Right lobe of liver (tissue), 6 donors: ENCODE data around the gene PRRG4. TPM values are rescaled to one million over a fixed set of nuclear protein-coding genes. Genes with fewer than 3 reads are reported as not detected.
"Not testable (repeated sequence)": the region's sequence is repeated elsewhere in the genome, so short reads cannot be mapped to it uniquely, and the experiment has no call there.

ENCODE experiments used
- ATAC-seq, 4 donors: fragments of 200-7000 bp; cut with Tn5 transposase; one replicate each; pipeline ENCODE4 v1.9.1; 2020; ENCODE audit warnings: mild to moderate bottlenecking in 4 of 4, moderate library complexity in 4 of 4
- DNase-seq, 3 donors: peaks; one replicate each; pipeline ENCODE4 v3.0.0-alpha.2; 2020
- H3K27ac ChIP-seq, 3 donors: fragments of 200-600 bp; one replicate each; pipeline ENCODE4 v1.8.0; 2022
- H3K27me3 ChIP-seq, 2 donors: fragments of 200-600 bp; one replicate each; pipeline ENCODE4 v1.8.0; 2022
- H3K36me3 ChIP-seq, 4 donors: fragments of 200-600 bp; sonication (generic) in 1 of 4; one replicate each; pipeline versions ENCODE4 v1.5.1 to v1.8.0; 2017 to 2022; ENCODE audit warnings: control low read depth in 1 of 4
- H3K4me1 ChIP-seq, 4 donors: fragments of 200-600 bp; sonication (generic) in 1 of 4; one replicate each; pipeline versions ENCODE4 v1.5.1 to v1.8.0; 2017 to 2022; ENCODE audit warnings: control low read depth in 1 of 4
- H3K4me3 ChIP-seq, 3 donors: fragments of 200-600 bp; one replicate each; pipeline ENCODE4 v1.8.0; 2022
- H3K9me3 ChIP-seq, 4 donors: fragments of 200-600 bp; sonication (generic) in 1 of 4; one replicate each; pipeline versions ENCODE4 v1.5.1 to v1.8.0; 2017 to 2022; ENCODE audit warnings: control low read depth in 1 of 4
- POLR2A ChIP-seq: fragments of 450-650 bp; IDR thresholded peaks from one replicate; pipeline ENCODE4 v1.6.1; 2017; ENCODE audit warnings: antibody characterized with exemption, mild to moderate bottlenecking
- WGBS: methylation state at CpG from one replicate; pipeline ENCODE4 v1.1.6; 2018; ENCODE audit warnings: low coverage, low lambda C conversion rate; ENCODE audit not compliant: insufficient coverage; ENCODE audit errors: missing lambda C conversion rate; 5-methylcytosine and 5-hydroxymethylcytosine counted together
- intact Hi-C, 2 donors: fragments of 100-400 bp; cut with DNase I; formaldehyde crosslinking; loops; one replicate each; pipeline versions ENCODE4 v1.11.2 to v1.14.1; 2022
- total RNA-seq, 6 experiments: library from RNA; depleted of rRNA in 2 of 6; stranded (reverse); fragments of >200 nt in 2 of 6; fragmentation: NEBNext Ultra II Directional in 3 of 6; extraction: Animal tissue kit (Norgen Biotek cat#: 25700) in 3 of 6; gene quantifications; one replicate each; pipeline versions ENCODE4 v1.1.0 to v1.2.4, GENCODE V29; 2016 to 2023
- TF ChIP-seq, protein P1 (sequence below), 4 donors: fragments of 200-600 bp in 3 of 4; fragments of 450-650 bp in 1 of 4; IDR thresholded peaks; one replicate each; pipeline versions ENCODE4 v1.5.1 to v1.8.0; 2016 to 2022; ENCODE audit warnings: antibody characterized with exemption in 4 of 4, mild to moderate bottlenecking in 2 of 4
- donor health status: DM: no; HTN: yes; CAD: no.
- donor health status: DM: no; HTN: no; CAD: no.
- donor health status: DM: no; HTN: no; CAD: no.
- donor health status: DM: no; HTN: yes; CAD: no.
- donor health status: DM: no; HTN: yes; CAD: no.

The PRRG4 gene
- total RNA-seq, 6 experiments from 2014 or later: 4.7 to 13.6 (median 9.5) TPM

DNA sequence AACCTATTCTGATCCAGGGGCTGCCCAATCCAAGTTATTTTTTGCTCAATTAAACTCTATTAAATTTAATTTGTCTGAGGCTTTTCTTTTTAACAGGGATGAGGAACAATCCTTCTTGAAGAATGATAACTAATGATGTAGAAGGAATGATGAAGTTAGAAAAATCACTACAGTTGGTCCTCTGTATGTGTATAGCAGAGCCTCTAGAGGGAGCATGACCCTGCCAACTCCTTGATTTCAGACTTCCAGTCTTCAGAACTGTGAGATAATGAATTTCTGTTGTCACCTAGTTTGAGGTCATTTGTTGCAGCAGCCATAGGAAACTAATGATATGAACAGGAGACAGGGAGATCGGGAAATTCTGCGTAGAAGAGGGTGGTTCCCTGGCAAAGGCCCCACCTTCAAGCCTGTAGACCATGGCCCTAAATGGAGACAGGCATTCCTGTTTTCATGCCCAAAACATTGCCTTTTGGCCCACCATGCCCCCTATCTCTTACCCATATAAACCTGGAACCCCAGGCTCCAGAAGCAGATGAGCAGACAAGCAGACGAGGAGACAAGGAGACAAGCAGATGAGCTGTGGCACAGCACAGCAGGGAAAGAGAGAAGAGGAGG is 55.1 kb downstream of the PRRG4 start:
- H3K36me3 ChIP-seq: no peaks in the 10 kb centered on the region
- no peaks in the 10 kb centered on the region for H3K9me3 ChIP-seq
- no peak overlapping the region for H3K4me3 ChIP-seq
- no peaks in the 10 kb centered on the region for H3K27me3 ChIP-seq
- intact Hi-C loops: loop anchor here in 1 of 2 donors (10.0 kb wide), 1 partner anchor 50 kb away; no protein-coding TSS in a partner anchor
- WGBS: 65% methylated on average over 3 of the region's 3 CpGs
- peak overlapping the region in 2 of 3 donors; percentile 43 to 58 for H3K27ac ChIP-seq
- ATAC-seq (peak; percentile 46 to 68 (median 62)), DNase-seq (no peak)
- H3K4me1 ChIP-seq: peaks cover 0 to 16% (median 0%) of the 10 kb centered on the region in 4 donors
- no peak for TF ChIP-seq POLR2A
- TF ChIP-seq, protein P1, sequence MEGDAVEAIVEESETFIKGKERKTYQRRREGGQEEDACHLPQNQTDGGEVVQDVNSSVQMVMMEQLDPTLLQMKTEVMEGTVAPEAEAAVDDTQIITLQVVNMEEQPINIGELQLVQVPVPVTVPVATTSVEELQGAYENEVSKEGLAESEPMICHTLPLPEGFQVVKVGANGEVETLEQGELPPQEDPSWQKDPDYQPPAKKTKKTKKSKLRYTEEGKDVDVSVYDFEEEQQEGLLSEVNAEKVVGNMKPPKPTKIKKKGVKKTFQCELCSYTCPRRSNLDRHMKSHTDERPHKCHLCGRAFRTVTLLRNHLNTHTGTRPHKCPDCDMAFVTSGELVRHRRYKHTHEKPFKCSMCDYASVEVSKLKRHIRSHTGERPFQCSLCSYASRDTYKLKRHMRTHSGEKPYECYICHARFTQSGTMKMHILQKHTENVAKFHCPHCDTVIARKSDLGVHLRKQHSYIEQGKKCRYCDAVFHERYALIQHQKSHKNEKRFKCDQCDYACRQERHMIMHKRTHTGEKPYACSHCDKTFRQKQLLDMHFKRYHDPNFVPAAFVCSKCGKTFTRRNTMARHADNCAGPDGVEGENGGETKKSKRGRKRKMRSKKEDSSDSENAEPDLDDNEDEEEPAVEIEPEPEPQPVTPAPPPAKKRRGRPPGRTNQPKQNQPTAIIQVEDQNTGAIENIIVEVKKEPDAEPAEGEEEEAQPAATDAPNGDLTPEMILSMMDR (IDR thresholded peaks at IDR 0.05): peak in 3 of 4 donors; percentile 42 to 52 (median 45)

DNA sequence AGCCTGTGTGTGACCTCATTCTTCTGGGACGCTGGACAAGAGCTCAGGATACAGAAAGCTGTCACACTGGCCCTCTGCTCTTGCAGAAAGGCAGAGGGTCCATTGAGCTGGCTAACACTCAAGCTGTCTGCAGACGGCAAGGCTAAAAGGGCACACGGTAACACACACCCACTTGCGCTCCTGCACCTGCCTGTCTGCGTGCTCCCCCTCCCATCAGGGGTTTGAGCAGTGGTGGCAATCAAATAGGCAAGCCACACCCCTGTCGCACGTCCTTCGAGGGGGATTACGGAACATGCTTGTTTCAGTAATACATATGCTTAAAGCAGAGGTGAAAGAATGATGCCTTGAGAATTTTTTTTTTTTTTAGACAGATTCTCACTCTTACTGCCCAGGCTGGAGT is 55.8 kb downstream of the PRRG4 start:
- DNase-seq: no peak
- TF ChIP-seq POLR2A: no peak
- TF ChIP-seq, protein P1 (IDR thresholded peaks at IDR 0.05): no peak
- Histone ChIP-seq H3K36me3 (no peaks in the 10 kb centered on the region), H3K27me3 (no peaks in the 10 kb centered on the region), H3K4me1 (peaks cover 0 to 16% (median 0%) of the 10 kb centered on the region in 4 donors), H3K4me3 (no peak overlapping the region), H3K27ac (peak overlapping the region in 2 of 3 donors; percentile 42 to 52), H3K9me3 (no peaks in the 10 kb centered on the region)
- intact Hi-C loops: loop anchor here in 1 of 2 donors (10.0 kb wide), 1 partner anchor 51 kb away; no protein-coding TSS in a partner anchor
- ATAC-seq: no peak
- 78% methylated on average over 3 of the region's 9 CpGs for WGBS

DNA sequence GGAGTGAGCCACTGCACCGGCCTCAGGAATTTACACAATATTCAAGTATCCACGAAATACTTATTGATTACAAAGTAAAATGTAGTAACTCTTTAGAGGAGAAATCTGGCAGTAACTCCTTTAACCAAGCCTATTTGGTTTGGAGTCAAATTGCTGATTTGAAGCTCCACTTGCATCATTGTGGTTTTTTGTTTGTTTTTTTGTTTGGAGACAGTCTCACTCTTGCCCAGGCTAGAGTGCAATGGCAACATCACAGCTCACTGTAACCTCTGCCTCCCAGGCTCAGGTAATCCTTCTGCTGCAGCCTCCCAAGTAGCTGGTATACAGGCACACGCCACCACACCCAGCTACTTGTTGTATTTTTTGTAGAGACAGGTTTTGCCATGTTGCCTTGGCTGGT is 56.5 kb downstream of the PRRG4 start:
- ATAC-seq: peak; percentile 79 to 87 (median 86)
- H3K4me3 ChIP-seq: no peak overlapping the region
- no peaks in the 10 kb centered on the region for H3K9me3 ChIP-seq
- TF ChIP-seq POLR2A: no peak
- TF ChIP-seq, protein P1 (IDR thresholded peaks at IDR 0.05): no peak
- no peaks in the 10 kb centered on the region for H3K36me3 ChIP-seq
- intact Hi-C loops: loop anchor here in 1 of 2 donors (10.0 kb wide), 1 partner anchor 51 kb away; no protein-coding TSS in a partner anchor
- no peaks in the 10 kb centered on the region for H3K27me3 ChIP-seq
- WGBS: 35% methylated on average over 2 of the region's 3 CpGs
- H3K4me1 ChIP-seq: peaks cover 0 to 16% (median 0%) of the 10 kb centered on the region in 4 donors
- DNase-seq: peak in 1 of 3 donors; percentile 60
- H3K27ac ChIP-seq: peak overlapping the region in 2 of 3 donors; percentile 48 to 52

DNA sequence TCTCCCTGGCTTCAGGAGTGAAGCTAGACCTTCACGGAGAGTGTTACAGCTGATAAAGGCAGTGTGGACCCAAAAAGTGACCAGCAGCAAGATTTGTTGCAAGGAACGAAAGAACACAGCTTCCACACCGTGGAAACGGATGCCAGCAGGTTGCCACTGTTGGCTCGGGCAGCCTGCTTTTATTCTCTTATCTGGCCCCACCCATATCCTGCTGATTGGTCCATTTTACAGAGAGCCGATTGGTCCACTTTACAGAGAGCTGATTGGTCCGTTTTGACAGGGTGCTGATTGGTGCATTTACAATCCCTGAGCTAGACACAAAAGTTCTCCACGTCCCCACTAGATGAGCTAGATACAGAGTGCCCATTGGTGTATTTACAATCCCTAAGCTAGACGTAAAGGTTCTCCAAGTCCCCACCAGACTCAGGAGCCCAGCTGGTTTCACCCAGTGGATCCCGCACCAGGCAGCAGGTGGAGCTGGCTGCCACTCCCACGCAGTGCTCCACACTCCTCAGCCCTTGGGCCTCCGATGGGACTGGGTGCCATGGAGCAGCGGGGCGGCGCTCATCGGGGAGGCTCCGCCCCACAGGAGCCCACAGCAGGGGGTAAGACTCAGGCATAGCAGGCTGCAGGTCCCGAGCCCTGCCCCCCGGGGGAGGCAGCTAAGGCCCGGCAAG is 58.1 kb downstream of the PRRG4 start:
- ATAC-seq, H3K36me3 ChIP-seq, H3K27me3 ChIP-seq, DNase-seq, H3K9me3 ChIP-seq, H3K4me3 ChIP-seq, H3K27ac ChIP-seq: not testable (repeated sequence)
- intact Hi-C loops: loop anchor here in 1 of 2 donors (10.0 kb wide), 1 partner anchor 53 kb away; no protein-coding TSS in a partner anchor
- 95% methylated on average over 8 of the region's 20 CpGs for WGBS
- peaks cover 0 to 16% (median 0%) of the 10 kb centered on the region in 4 donors for H3K4me1 ChIP-seq

DNA sequence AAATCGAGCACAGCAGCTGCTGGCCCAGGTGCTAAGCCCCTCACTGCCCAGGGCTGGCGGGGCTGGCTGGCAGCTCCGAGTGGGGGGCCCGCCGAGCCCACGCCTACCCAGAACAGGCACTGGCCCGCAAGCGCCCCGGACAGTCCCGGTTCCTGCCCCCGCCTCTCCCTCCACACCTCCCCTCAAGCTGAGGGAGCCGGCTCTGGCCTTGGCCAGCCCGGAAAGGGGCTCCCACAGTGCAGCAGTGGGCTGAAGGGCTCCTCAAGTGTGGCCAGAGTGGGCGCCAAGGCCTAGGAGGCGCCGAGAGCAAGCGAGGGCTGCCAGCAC is 58.6 kb downstream of the PRRG4 start:
- ATAC-seq, H3K9me3 ChIP-seq, H3K27ac ChIP-seq, H3K27me3 ChIP-seq, H3K4me3 ChIP-seq, DNase-seq, H3K36me3 ChIP-seq: not testable (repeated sequence)
- no CpG with 5 or more reads among the region's 17 CpGs for WGBS
- peaks cover 0 to 16% (median 0%) of the 10 kb centered on the region in 4 donors for H3K4me1 ChIP-seq
- intact Hi-C loops: loop anchor here in 1 of 2 donors (10.0 kb wide), 1 partner anchor 54 kb away; no protein-coding TSS in a partner anchor
